OCI-LY7 (cell line): Measurements from ENCODE around the gene GLB1L2. TPM values are rescaled to one million over a fixed set of nuclear protein-coding genes. Genes with fewer than 3 reads are reported as not detected.

Source experiments
- BruUV-seq: library from RNA; stranded (reverse); fragments of 400-500 nt; replicated peaks from 2 replicates; lab custom pipeline; 2021; lab: Mats Ljungman, UMichigan
- CTCF ChIA-PET: fragments of 300-600 bp; sonication (Branson Sonifier 250); formaldehyde crosslinking; loops from one replicate; lab custom pipeline; 2022; ENCODE audit warnings: antibody characterized with exemption; ENCODE audit not compliant: unreplicated experiment; lab: Charles Lee
- POLR2A ChIA-PET: fragments of 300-600 bp; sonication (Branson Sonifier 250); formaldehyde crosslinking; loops from one replicate; lab custom pipeline; 2022; ENCODE audit warnings: antibody characterized with exemption; lab: Charles Lee
- DNase-seq: peaks from one replicate; pipeline ENCODE4 v3.0.0-alpha.2; 2015; ENCODE audit warnings: low spot score
- H2AFZ ChIP-seq: fragments of 200-600 bp; sonication (generic), shearing (Covaris generic); 2 replicates; pipeline ENCODE4 v1.6.1; 2014; ENCODE audit warnings: mild to moderate bottlenecking, antibody characterized with exemption, low read length, moderate library complexity
- H3K27ac ChIP-seq: fragments of 200-600 bp; sonication (generic); 2 replicates; pipeline ENCODE4 v1.5.1; 2014; ENCODE audit warnings: mixed run types, low read depth, mild to moderate bottlenecking, moderate library complexity, low read length, inconsistent platforms; ENCODE audit not compliant: poor library complexity, severe bottlenecking
- H3K36me3 ChIP-seq: fragments of 200-600 bp; sonication (generic); 2 replicates; pipeline ENCODE4 v1.6.1; 2014; ENCODE audit warnings: mild to moderate bottlenecking, antibody characterized with exemption, low read length, moderate library complexity, mixed read lengths; ENCODE audit not compliant: insufficient read depth
- H3K4me1 ChIP-seq: fragments of 200-600 bp; sonication (generic); 2 replicates; pipeline ENCODE4 v1.5.1; 2014; ENCODE audit warnings: mild to moderate bottlenecking, low read length; ENCODE audit not compliant: insufficient read depth, poor library complexity, severe bottlenecking
- H3K4me2 ChIP-seq: fragments of 200-600 bp; sonication (generic); 2 replicates; pipeline ENCODE4 v1.6.1; 2014; ENCODE audit warnings: mild to moderate bottlenecking, low read length
- H3K4me3 ChIP-seq: fragments of 200-600 bp; sonication (generic); 2 replicates; pipeline ENCODE4 v1.5.1; 2014; ENCODE audit warnings: mild to moderate bottlenecking, low read depth, low read length; ENCODE audit not compliant: poor library complexity, severe bottlenecking
- H3K79me2 ChIP-seq: fragments of 200-600 bp; sonication (generic); 2 replicates; pipeline ENCODE4 v1.6.1; 2016; ENCODE audit warnings: low read depth, mild to moderate bottlenecking, low read length, moderate library complexity, mixed read lengths; ENCODE audit not compliant: insufficient read depth
- H3K9me2 ChIP-seq: fragments of 200-600 bp; sonication (generic); 2 replicates; pipeline ENCODE4 v1.6.1; 2016; ENCODE audit warnings: mild to moderate bottlenecking, low read length, mixed read lengths; ENCODE audit not compliant: insufficient read depth
- H3K9me3 ChIP-seq: fragments of 200-600 bp; sonication (generic); 2 replicates; pipeline ENCODE4 v1.6.1; 2014; ENCODE audit warnings: mild to moderate bottlenecking, mixed run types, low read length, mixed read lengths
- H4K20me1 ChIP-seq: fragments of 200-600 bp; sonication (generic); 2 replicates; pipeline ENCODE4 v1.6.1; 2014; ENCODE audit warnings: mild to moderate bottlenecking, antibody characterized with exemption, low read length, moderate library complexity, mixed read lengths; ENCODE audit not compliant: insufficient read depth
- EZH2phosphoT487 ChIP-seq: fragments of 200-600 bp; sonication (generic); IDR thresholded peaks from 2 replicates; pipeline ENCODE4 v1.6.1; 2018; ENCODE audit warnings: low read depth, borderline replicate concordance, mild to moderate bottlenecking, mixed run types, antibody characterized with exemption, low read length, moderate library complexity, mixed read lengths
- intact Hi-C: fragments of 100-400 bp; cut with micrococcal nuclease; formaldehyde crosslinking; loops from one replicate; pipeline ENCODE4 v1.10.0; 2022; ENCODE audit not compliant: unreplicated experiment
- total RNA-seq, 2 experiments: library from RNA; depleted of rRNA in 1 of 2; stranded (reverse); fragments of >200 nt in 1 of 2; shearing (Covaris generic) in 1 of 2; gene quantifications; 2 replicates each; pipeline ENCODE4 v1.2.3, GENCODE V29; 2014 to 2022
- TF ChIP-seq, protein P1 (sequence below): fragments of 200-600 bp; sonication (generic); conservative IDR thresholded peaks from 2 replicates; pipeline ENCODE4 v1.5.1; 2014; ENCODE audit warnings: mild to moderate bottlenecking, antibody characterized with exemption, low read length, moderate library complexity, mixed read lengths

GLB1L2 gene
- total RNA-seq, 2 experiments from 2014 or later = not detected

DNA sequence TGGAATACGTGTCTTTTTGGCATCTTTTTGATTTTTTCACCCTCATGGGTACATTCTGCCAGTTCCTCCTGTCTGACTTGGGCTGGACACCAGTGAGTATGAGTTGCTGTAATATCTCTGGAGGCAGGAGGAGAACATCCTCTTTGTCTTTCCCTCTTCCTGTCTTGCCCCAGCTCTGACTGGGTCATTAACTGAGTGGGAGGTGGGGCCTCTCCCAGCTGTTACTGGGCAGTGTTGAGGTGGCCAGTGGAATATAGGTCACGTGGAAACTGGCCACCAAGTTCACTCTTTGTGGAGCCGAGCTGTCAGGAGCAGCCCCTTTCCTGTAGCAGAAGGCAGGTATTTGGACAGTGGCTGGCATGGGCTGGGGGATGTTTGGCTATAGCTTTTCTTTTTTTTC, 2.2 kb downstream of the GLB1L2 start:
- Histone ChIP-seq H3K4me3 (no peak overlapping the region), H4K20me1 (no peaks in the 10 kb centered on the region), H2AFZ (no peak overlapping the region), H3K36me3 (no peaks in the 10 kb centered on the region), H3K4me1 (no peaks in the 10 kb centered on the region), H3K4me2 (no peak overlapping the region), H3K9me3 (no peaks in the 10 kb centered on the region), H3K27ac (no peak overlapping the region), H3K9me2 (no peaks in the 10 kb centered on the region), H3K79me2 (no peaks in the 10 kb centered on the region)
- POLR2A ChIA-PET = no interaction called here
- TF ChIP-seq, protein P1, sequence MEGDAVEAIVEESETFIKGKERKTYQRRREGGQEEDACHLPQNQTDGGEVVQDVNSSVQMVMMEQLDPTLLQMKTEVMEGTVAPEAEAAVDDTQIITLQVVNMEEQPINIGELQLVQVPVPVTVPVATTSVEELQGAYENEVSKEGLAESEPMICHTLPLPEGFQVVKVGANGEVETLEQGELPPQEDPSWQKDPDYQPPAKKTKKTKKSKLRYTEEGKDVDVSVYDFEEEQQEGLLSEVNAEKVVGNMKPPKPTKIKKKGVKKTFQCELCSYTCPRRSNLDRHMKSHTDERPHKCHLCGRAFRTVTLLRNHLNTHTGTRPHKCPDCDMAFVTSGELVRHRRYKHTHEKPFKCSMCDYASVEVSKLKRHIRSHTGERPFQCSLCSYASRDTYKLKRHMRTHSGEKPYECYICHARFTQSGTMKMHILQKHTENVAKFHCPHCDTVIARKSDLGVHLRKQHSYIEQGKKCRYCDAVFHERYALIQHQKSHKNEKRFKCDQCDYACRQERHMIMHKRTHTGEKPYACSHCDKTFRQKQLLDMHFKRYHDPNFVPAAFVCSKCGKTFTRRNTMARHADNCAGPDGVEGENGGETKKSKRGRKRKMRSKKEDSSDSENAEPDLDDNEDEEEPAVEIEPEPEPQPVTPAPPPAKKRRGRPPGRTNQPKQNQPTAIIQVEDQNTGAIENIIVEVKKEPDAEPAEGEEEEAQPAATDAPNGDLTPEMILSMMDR = no peak
- TF ChIP-seq EZH2phosphoT487 = no peak
- CTCF ChIA-PET = no interaction called here
- BruUV-seq = no TSS peak
- no peak for DNase-seq
- intact Hi-C loops = no loop called here

DNA sequence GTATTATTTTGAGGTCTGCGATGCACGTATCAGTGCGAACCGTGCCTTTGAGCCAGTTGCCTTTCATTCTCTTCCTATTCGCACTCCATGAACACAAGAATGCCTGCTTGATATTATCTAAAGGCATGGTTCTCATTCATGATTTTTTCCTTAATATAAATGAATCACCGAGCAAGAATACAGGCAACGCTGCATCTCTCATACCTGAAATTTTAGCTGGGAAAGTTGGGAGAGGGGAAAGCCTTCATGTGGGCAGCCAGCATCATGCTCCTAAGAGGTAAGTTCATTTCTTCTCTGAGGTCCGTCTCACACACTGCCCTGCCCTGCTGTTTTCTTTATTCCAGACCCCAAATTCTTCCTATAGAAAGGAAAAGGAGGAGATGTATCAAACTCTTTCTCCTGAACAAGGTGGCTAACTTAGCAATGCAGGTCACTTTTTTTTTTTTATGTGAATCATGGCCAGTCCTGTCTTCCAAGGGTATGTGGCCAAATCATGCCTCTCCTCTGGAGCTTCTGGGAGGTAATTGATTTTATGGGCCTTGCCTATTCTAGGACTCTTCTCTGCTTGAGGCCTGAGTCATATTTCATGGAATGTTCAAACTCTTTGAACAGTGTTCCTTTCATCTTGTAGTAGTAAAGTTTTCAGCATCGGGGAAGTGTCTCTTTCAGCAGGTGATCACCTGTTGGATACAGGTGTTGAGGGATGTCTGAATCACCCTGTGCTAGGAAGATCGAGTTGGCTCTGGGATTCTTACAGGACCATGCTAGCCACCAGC, 3.2 kb downstream of the GLB1L2 start:
- no peaks in the 10 kb centered on the region for H3K79me2 ChIP-seq
- H3K27ac ChIP-seq = no peak overlapping the region
- BruUV-seq = no TSS peak
- no peak overlapping the region for H3K4me3 ChIP-seq
- H4K20me1 ChIP-seq = no peaks in the 10 kb centered on the region
- H3K36me3 ChIP-seq = no peaks in the 10 kb centered on the region
- intact Hi-C loops = no loop called here
- ChIA-PET CTCF (no interaction called here), POLR2A (interaction anchor here (0.6 kb wide), 1 partner anchor 125 kb away, joined by 3 read pairs; no protein-coding TSS in a partner anchor)
- H3K9me3 ChIP-seq = no peaks in the 10 kb centered on the region
- no peak for DNase-seq
- H3K9me2 ChIP-seq = no peaks in the 10 kb centered on the region
- H2AFZ ChIP-seq = no peak overlapping the region
- TF ChIP-seq, protein P1 = no peak
- no peak for TF ChIP-seq EZH2phosphoT487
- no peak overlapping the region for H3K4me2 ChIP-seq
- H3K4me1 ChIP-seq = no peaks in the 10 kb centered on the region

GRCh38 chr11:134337051-134337450, 5.3 kb downstream of the GLB1L2 start:
- no peaks in the 10 kb centered on the region for H4K20me1 ChIP-seq
- H3K9me2 ChIP-seq = no peaks in the 10 kb centered on the region
- no peaks in the 10 kb centered on the region for H3K9me3 ChIP-seq
- H2AFZ ChIP-seq = no peak overlapping the region
- ChIA-PET POLR2A (no interaction called here), CTCF (no interaction called here)
- no TSS peak for BruUV-seq
- H3K4me1 ChIP-seq = no peaks in the 10 kb centered on the region
- intact Hi-C loops = no loop called here
- H3K79me2 ChIP-seq = no peaks in the 10 kb centered on the region
- H3K27ac ChIP-seq = no peak overlapping the region
- H3K4me2 ChIP-seq = no peak overlapping the region
- no peak overlapping the region for H3K4me3 ChIP-seq
- H3K36me3 ChIP-seq = no peaks in the 10 kb centered on the region
- TF ChIP-seq EZH2phosphoT487 = no peak
- TF ChIP-seq, protein P1 = no peak
- no peak for DNase-seq
